ENCODE results near the gene HPCA. TPM values are rescaled to one million over a fixed set of nuclear protein-coding genes. Genes with fewer than 3 reads are reported as not detected.

Gene HPCA
- total and polyA plus RNA-seq, 2 experiments from 2014 or later: 0.85 TPM; not detected in 1

GRCh38 chr1:32867671-32868070 lies 18.6 kb upstream of the HPCA start:
- H4K20me1 ChIP-seq (ENCODE audit: insufficient read depth, poor library complexity, severe bottlenecking): no peaks in the 10 kb centered on the region
- H3K4me3 ChIP-seq: no peak overlapping the region
- H3K4me1 ChIP-seq (ENCODE audit: insufficient read depth): peaks cover 11% of the 10 kb centered on the region
- peaks cover 20% of the 10 kb centered on the region for H3K27me3 ChIP-seq
- H3K9me3 ChIP-seq (ENCODE audit: low read depth): no peaks in the 10 kb centered on the region
- no peak overlapping the region for H3K4me2 ChIP-seq
- no peak for DNase-seq (ENCODE audit: low spot score)
- H3K27ac ChIP-seq: no peak overlapping the region
- no peaks in the 10 kb centered on the region for H3K79me2 ChIP-seq
- H3K36me3 ChIP-seq (replicated peaks; ENCODE audit: insufficient read depth, low read depth): no peaks in the 10 kb centered on the region
- no peak for TF ChIP-seq EZH2 (IDR thresholded peaks at IDR 0.05; ENCODE audit: borderline replicate concordance)
- no peak overlapping the region for H2AFZ ChIP-seq
- 97% methylated on average over 7 of the region's 7 CpGs for WGBS (ENCODE audit: low lambda C conversion rate, missing lambda C conversion rate)
- no peaks in the 10 kb centered on the region for H3K9me2 ChIP-seq (replicated peaks; ENCODE audit: insufficient read depth)

- Histone ChIP-seq H3K4me2 (no peak overlapping the region), H3K9me2 (replicated peaks; ENCODE audit: insufficient read depth) (no peaks in the 10 kb centered on the region), H4K20me1 (ENCODE audit: insufficient read depth, poor library complexity, severe bottlenecking) (no peaks in the 10 kb centered on the region), H3K27ac (no peak overlapping the region), H3K4me3 (no peak overlapping the region), H2AFZ (no peak overlapping the region), H3K27me3 (peaks cover 20% of the 10 kb centered on the region), H3K4me1 (ENCODE audit: insufficient read depth) (peaks cover 11% of the 10 kb centered on the region), H3K36me3 (replicated peaks; ENCODE audit: insufficient read depth, low read depth) (no peaks in the 10 kb centered on the region), H3K9me3 (ENCODE audit: low read depth) (no peaks in the 10 kb centered on the region), H3K79me2 (no peaks in the 10 kb centered on the region)
- WGBS (ENCODE audit: low lambda C conversion rate, missing lambda C conversion rate): 94% methylated on average over 13 of the region's 13 CpGs
- no peak for DNase-seq (ENCODE audit: low spot score)
- TF ChIP-seq EZH2phosphoT487 (IDR thresholded peaks at IDR 0.05; ENCODE audit: low read depth, severe bottlenecking, unreplicated experiment): no peak
- TF ChIP-seq EZH2 (IDR thresholded peaks at IDR 0.05; ENCODE audit: borderline replicate concordance): no peak
- TF ChIP-seq CTCF (IDR thresholded peaks at IDR 0.05; ENCODE audit: poor library complexity): no peak
These were observed 18.2 kb upstream of the HPCA start for GRCh38 chr1:32868085-32868484.

GRCh38 chr1:32868806-32869455 lies 17.4 kb upstream of the HPCA start:
- Histone ChIP-seq H2AFZ (no peak overlapping the region), H3K79me2 (no peaks in the 10 kb centered on the region), H4K20me1 (ENCODE audit: insufficient read depth, poor library complexity, severe bottlenecking) (no peaks in the 10 kb centered on the region), H3K27ac (no peak overlapping the region), H3K4me2 (no peak overlapping the region), H3K4me3 (no peak overlapping the region), H3K4me1 (ENCODE audit: insufficient read depth) (peaks cover 11% of the 10 kb centered on the region), H3K9me2 (replicated peaks; ENCODE audit: insufficient read depth) (no peaks in the 10 kb centered on the region), H3K9me3 (ENCODE audit: low read depth) (no peaks in the 10 kb centered on the region), H3K36me3 (replicated peaks; ENCODE audit: insufficient read depth, low read depth) (no peaks in the 10 kb centered on the region), H3K27me3 (peaks cover 20% of the 10 kb centered on the region)
- TF ChIP-seq EZH2phosphoT487 (IDR thresholded peaks at IDR 0.05; ENCODE audit: low read depth, severe bottlenecking, unreplicated experiment): no peak
- WGBS (ENCODE audit: low lambda C conversion rate, missing lambda C conversion rate): 90% methylated on average over 9 of the region's 9 CpGs
- DNase-seq (ENCODE audit: low spot score): no peak

DNA sequence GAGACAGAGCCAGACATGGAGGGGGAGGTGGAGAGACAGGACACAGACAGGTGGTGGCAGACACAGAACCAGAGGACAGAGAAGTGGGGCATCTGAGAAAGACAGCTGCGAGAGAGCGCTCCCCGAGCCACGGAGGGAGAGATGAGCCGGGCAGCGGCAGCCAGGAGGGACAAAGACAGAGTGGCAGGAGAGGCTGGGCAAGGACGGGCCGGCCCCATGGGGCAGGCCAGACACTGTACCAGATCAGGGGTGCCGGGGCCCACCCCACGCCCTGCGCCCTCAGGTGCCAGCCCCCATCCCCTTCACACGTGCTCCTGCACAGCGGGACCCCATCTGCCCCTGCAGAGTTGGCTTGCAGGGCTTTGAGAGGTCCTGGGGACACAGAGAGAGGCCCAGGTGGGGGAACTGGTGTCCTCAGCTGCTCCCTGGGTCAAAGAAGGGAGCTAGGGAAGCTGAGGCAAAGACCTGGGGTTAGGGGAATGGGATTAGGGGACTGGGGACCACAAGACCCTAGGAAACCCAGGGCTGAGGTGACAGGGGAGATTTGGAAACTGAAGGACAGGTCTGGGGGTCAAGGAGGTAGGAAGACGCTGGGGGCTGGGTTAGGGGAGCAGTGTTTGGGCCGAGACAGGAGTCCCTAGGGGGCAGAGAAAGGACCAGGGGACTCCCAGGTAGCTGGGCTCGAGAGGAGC lies 16.2 kb upstream of the HPCA start:
- Histone ChIP-seq H3K27ac (no peak overlapping the region), H3K9me2 (replicated peaks; ENCODE audit: insufficient read depth) (no peaks in the 10 kb centered on the region), H3K9me3 (ENCODE audit: low read depth) (no peaks in the 10 kb centered on the region), H2AFZ (no peak overlapping the region), H3K4me2 (peak overlapping the region; percentile 91), H3K79me2 (no peaks in the 10 kb centered on the region), H3K36me3 (replicated peaks; ENCODE audit: insufficient read depth, low read depth) (no peaks in the 10 kb centered on the region), H4K20me1 (ENCODE audit: insufficient read depth, poor library complexity, severe bottlenecking) (no peaks in the 10 kb centered on the region), H3K4me1 (ENCODE audit: insufficient read depth) (peaks cover 11% of the 10 kb centered on the region), H3K4me3 (no peak overlapping the region), H3K27me3 (peaks cover 20% of the 10 kb centered on the region)
- DNase-seq (ENCODE audit: low spot score): no peak
- TF ChIP-seq EZH2phosphoT487 (IDR thresholded peaks at IDR 0.05; ENCODE audit: low read depth, severe bottlenecking, unreplicated experiment) (no peak), EZH2 (IDR thresholded peaks at IDR 0.05; ENCODE audit: borderline replicate concordance) (no peak), CTCF (IDR thresholded peaks at IDR 0.05; ENCODE audit: poor library complexity) (no peak)
- WGBS (ENCODE audit: low lambda C conversion rate, missing lambda C conversion rate): 56% methylated on average over 13 of the region's 16 CpGs
